PFSK-1 (cell line): ENCODE measurements around the gene ATP11B.

ENCODE experiments used
- FOXP2 ChIP-seq: optimal IDR thresholded peaks from 2 replicates; pipeline ENCODE3; 2011; ENCODE audit warnings: borderline replicate concordance, control low read depth, inconsistent platforms; ENCODE audit not compliant: insufficient read depth; ENCODE audit errors: extremely low read length, extremely low read depth
- POLR2AphosphoS5 ChIP-seq: IDR thresholded peaks from 2 replicates; pipeline ENCODE4 v1.6.1; 2012; ENCODE audit warnings: low read depth, mild to moderate bottlenecking, control low read depth, low read length, moderate library complexity
- REST ChIP-seq, 2 experiments: IDR thresholded peaks; 2 replicates each; pipeline versions ENCODE4 v1.6.1 to v1.8.0; 2011 to 2012; ENCODE audit warnings: low read depth in 2 of 2, low read length in 2 of 2, control low read depth in 1 of 2, inconsistent platforms in 1 of 2, mild to moderate bottlenecking in 1 of 2, moderate library complexity in 1 of 2; ENCODE audit not compliant: insufficient read depth in 1 of 2
- SIN3A ChIP-seq: IDR thresholded peaks from 2 replicates; pipeline ENCODE4 v1.6.1; 2012; ENCODE audit warnings: mild to moderate bottlenecking, low read length, moderate library complexity, borderline replicate concordance; ENCODE audit not compliant: insufficient read depth
- TAF1 ChIP-seq: IDR thresholded peaks from 2 replicates; pipeline ENCODE4 v1.6.1; 2012; ENCODE audit warnings: low read length, control low read depth, borderline replicate concordance; ENCODE audit not compliant: insufficient read depth

Gene ATP11B

GRCh38 chr3:182954553-182955235 lies 161.4 kb downstream of the ATP11B start:
- TF ChIP-seq REST (IDR thresholded peaks at IDR 0.05; ENCODE audit: insufficient read depth in 1 of 2, low read depth in 2 of 2, low read length in 2 of 2) (no peak), POLR2AphosphoS5 (no peak), FOXP2 (no peak), SIN3A (no peak), TAF1 (no peak)

DNA sequence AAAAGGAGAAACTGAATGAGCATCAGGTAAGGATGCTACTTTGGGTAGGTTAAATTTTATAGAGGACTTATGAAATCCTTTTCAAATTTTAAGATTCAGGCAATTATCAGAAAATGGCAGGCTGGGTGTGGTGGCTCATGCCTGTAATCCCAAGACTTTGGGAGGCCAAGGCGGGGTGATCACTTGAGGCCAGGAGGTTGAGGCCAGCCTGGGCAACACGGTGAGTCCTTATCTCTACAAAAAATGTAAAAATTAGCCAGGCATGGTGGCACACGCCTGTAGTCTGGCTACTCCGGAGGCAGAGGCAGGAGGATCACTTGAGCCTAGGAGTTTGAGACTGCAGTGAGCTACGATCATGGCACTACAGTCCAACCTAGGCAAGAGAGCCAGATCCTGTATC lies 163.9 kb downstream of the ATP11B start:
- TF ChIP-seq POLR2AphosphoS5 (no peak), REST (IDR thresholded peaks at IDR 0.05; ENCODE audit: insufficient read depth in 1 of 2, low read depth in 2 of 2, low read length in 2 of 2) (no peak), FOXP2 (no peak), SIN3A (no peak), TAF1 (no peak)

- TF ChIP-seq POLR2AphosphoS5 (no peak), SIN3A (no peak), TAF1 (no peak), REST (IDR thresholded peaks at IDR 0.05; ENCODE audit: insufficient read depth in 1 of 2, low read depth in 2 of 2, low read length in 2 of 2) (no peak), FOXP2 (no peak)
Observed at GRCh38 chr3:182957676-182958266, 164.5 kb downstream of the ATP11B start.

GRCh38 chr3:182959474-182960350 lies 166.4 kb downstream of the ATP11B start:
- no peak for TF ChIP-seq REST (IDR thresholded peaks at IDR 0.05; ENCODE audit: insufficient read depth in 1 of 2, low read depth in 2 of 2, low read length in 2 of 2)
- TF ChIP-seq POLR2AphosphoS5, result no peak
- TF ChIP-seq SIN3A, result no peak
- TF ChIP-seq FOXP2, result no peak
- TF ChIP-seq TAF1, result no peak
